Gastrocnemius medialis (tissue), 4 donors: ENCODE data around the gene PROX1.

Source experiments
- CTCF ChIP-seq, 5 experiments: fragments of 450-650 bp in 3 of 5; fragments of 200-600 bp in 2 of 5; sonication (generic) in 2 of 5; IDR thresholded peaks in 4 of 5; conservative IDR thresholded peaks in 1 of 5; 1 replicate in 4 of 5; 2 replicates in 1 of 5; pipeline ENCODE4 v1.5.1; 2016 to 2019; ENCODE audit warnings: antibody characterized with exemption in 5 of 5, mild to moderate bottlenecking in 3 of 5, moderate library complexity in 3 of 5
- POLR2A ChIP-seq, 2 donors: fragments of 450-650 bp; IDR thresholded peaks; one replicate each; pipeline ENCODE4 v1.6.1; 2017; ENCODE audit warnings: antibody characterized with exemption in 2 of 2, mild to moderate bottlenecking in 2 of 2, moderate library complexity in 2 of 2

- TF ChIP-seq CTCF (IDR thresholded peaks at IDR 0.05 in 4 of 5, conservative IDR thresholded peaks at IDR 0.05 in 1 of 5) (no peak), POLR2A (IDR thresholded peaks at IDR 0.05) (no peak)
These were observed 5.5 kb upstream of the PROX1 start for GRCh38 chr1:213982289-213982671.
